ENCODE measurements around the gene IDUA.

GRCh38 chr4:1004071-1004418, 17.2 kb downstream of the IDUA start:
- TF ChIP-seq CTCF (IDR thresholded peaks at IDR 0.05): no peak
- TF ChIP-seq POLR2A (IDR thresholded peaks at IDR 0.05): no peak
